SK-N-SH (cell line): ENCODE data around the gene IBTK. TPM values are rescaled to one million over a fixed set of nuclear protein-coding genes. Genes with fewer than 3 reads are reported as not detected.
A peak's percentile ranks its signal among the peaks of the same experiment; 100 is the strongest.

Experiments used
- CTCF ChIA-PET: fragments of 300-600, 350-600 bp; formaldehyde crosslinking; extraction: SDS; loops from one replicate; lab custom pipeline; 2021; lab: Yijun Ruan, JAX
- POLR2A ChIA-PET: fragments of 350-600 bp; sonication (Branson Sonifier 250); formaldehyde crosslinking; extraction: SDS; loops from one replicate; lab custom pipeline; 2020; ENCODE audit warnings: antibody characterized with exemption, inconsistent platforms; lab: Yijun Ruan, JAX
- DNase-seq: peaks from one replicate; pipeline ENCODE4 v3.0.0; 2012
- H2AFZ ChIP-seq: fragments of 200-600 bp; sonication (generic); 2 replicates; pipeline ENCODE4 v1.8.1; 2016; ENCODE audit warnings: antibody characterized with exemption, mild to moderate bottlenecking, low read depth
- H3F3A ChIP-seq: fragments of 200-600 bp; sonication (generic); replicated peaks from 2 replicates; pipeline ENCODE3; 2016; ENCODE audit warnings: antibody characterized with exemption, mild to moderate bottlenecking; ENCODE audit not compliant: insufficient read depth
- H3K27ac ChIP-seq, 2 experiments: fragments of 200-500 bp in 1 of 2; fragments of 200-600 bp in 1 of 2; sonication (Bioruptor generic) in 1 of 2; sonication (generic), shearing (Covaris generic) in 1 of 2; 2 replicates each; pipeline versions ENCODE4 v1.5.1 to v1.6.1; 2014 to 2016; ENCODE audit warnings: low read depth in 2 of 2, inconsistent platforms in 1 of 2, low read length in 1 of 2, mild to moderate bottlenecking in 1 of 2, mixed read lengths in 1 of 2
- H3K27me3 ChIP-seq: fragments of 200-600 bp; sonication (generic), shearing (Covaris generic); 2 replicates; pipeline ENCODE4 v1.6.1; 2016; ENCODE audit warnings: mixed run types; ENCODE audit not compliant: insufficient read depth
- H3K36me3 ChIP-seq, 2 experiments: fragments of 200-500 bp in 1 of 2; fragments of 200-600 bp in 1 of 2; sonication (Bioruptor generic) in 1 of 2; sonication (generic) in 1 of 2; replicated peaks in 1 of 2; 2 replicates each; pipeline versions ENCODE3 to v1.5.1; 2014 to 2016; ENCODE audit warnings: low read length in 1 of 2, mild to moderate bottlenecking in 1 of 2; ENCODE audit not compliant: insufficient read depth in 2 of 2, control insufficient read depth in 1 of 2
- H3K4me1 ChIP-seq, 2 experiments: fragments of 200-500 bp in 1 of 2; fragments of 200-600 bp in 1 of 2; sonication (Bioruptor generic) in 1 of 2; sonication (generic), shearing (Covaris generic) in 1 of 2; 2 replicates each; pipeline versions ENCODE4 v1.5.1 to v1.6.1; 2014 to 2016; ENCODE audit warnings: low read depth in 1 of 2, low read length in 1 of 2, mixed run types in 1 of 2; ENCODE audit not compliant: insufficient read depth in 2 of 2, control insufficient read depth in 1 of 2
- H3K4me2 ChIP-seq: fragments of 200-600 bp; sonication (generic), shearing (Covaris generic); 2 replicates; pipeline ENCODE4 v1.6.1; 2017; ENCODE audit warnings: mixed run types
- H3K4me3 ChIP-seq, 2 experiments: fragments of 200-500 bp in 1 of 2; fragments of 200-600 bp in 1 of 2; sonication (Bioruptor generic) in 1 of 2; sonication (generic), shearing (Covaris generic) in 1 of 2; 2 replicates each; pipeline versions ENCODE4 v1.5.1 to v1.8.1; 2014 to 2016; ENCODE audit warnings: low read depth in 2 of 2, inconsistent platforms in 1 of 2, low read length in 1 of 2, mild to moderate bottlenecking in 1 of 2, mixed read lengths in 1 of 2, moderate library complexity in 1 of 2
- H3K79me2 ChIP-seq: fragments of 200-600 bp; sonication (generic); 2 replicates; pipeline ENCODE4 v1.8.1; 2017; ENCODE audit warnings: mild to moderate bottlenecking; ENCODE audit not compliant: insufficient read depth
- H3K9ac ChIP-seq: fragments of 200-600 bp; sonication (generic); 2 replicates; pipeline ENCODE4 v1.6.1; 2017; ENCODE audit warnings: mixed run types
- H3K9me2 ChIP-seq: fragments of 200-600 bp; sonication (generic); 2 replicates; pipeline ENCODE4 v1.6.1; 2017; ENCODE audit warnings: mixed run types
- H3K9me3 ChIP-seq: fragments of 200-600 bp; sonication (generic); 2 replicates; pipeline ENCODE4 v1.6.1; 2017; ENCODE audit warnings: mixed run types, mild to moderate bottlenecking, moderate library complexity
- H4K20me1 ChIP-seq: fragments of 200-600 bp; sonication (generic); 2 replicates; pipeline ENCODE4 v1.6.1; 2017; ENCODE audit warnings: mild to moderate bottlenecking, mixed run types; ENCODE audit not compliant: insufficient read depth
- ELF1 ChIP-seq: IDR thresholded peaks from 2 replicates; pipeline ENCODE4 v1.4.0; 2012
- EP300 ChIP-seq, 2 experiments: IDR thresholded peaks; 2 replicates each; pipeline versions ENCODE4 v1.4.0 to v1.6.1; 2012; ENCODE audit warnings: borderline replicate concordance in 1 of 2, low read depth in 1 of 2, low read length in 1 of 2
- EZH2phosphoT487 ChIP-seq: fragments of 200-600 bp; sonication (generic); IDR thresholded peaks from 2 replicates; pipeline ENCODE4 v1.6.1; 2017; ENCODE audit warnings: low read depth, mixed run types, mild to moderate bottlenecking, antibody characterized with exemption, moderate library complexity, borderline replicate concordance
- FOXJ3 ChIP-seq: sonication (generic); formaldehyde crosslinking; IDR thresholded peaks from 2 replicates; pipeline ENCODE4 v1.5.1; 2020; ENCODE audit warnings: mild to moderate bottlenecking, missing genetic modification reagents
- JUND ChIP-seq: IDR thresholded peaks from 2 replicates; pipeline ENCODE4 v1.4.0; 2012
- MEF2A ChIP-seq: IDR thresholded peaks from 2 replicates; pipeline ENCODE4 v1.4.0; 2012; ENCODE audit warnings: low read depth, borderline replicate concordance
- NRF1 ChIP-seq: IDR thresholded peaks from 2 replicates; pipeline ENCODE4 v1.6.1; 2012; ENCODE audit warnings: low read depth, mild to moderate bottlenecking, low read length
- POLR2AphosphoS5 ChIP-seq: IDR thresholded peaks from 2 replicates; pipeline ENCODE4 v1.6.1; 2012; ENCODE audit warnings: low read depth, low read length
- RXRA ChIP-seq: IDR thresholded peaks from 2 replicates; pipeline ENCODE4 v1.4.0; 2012; ENCODE audit warnings: low read depth, mild to moderate bottlenecking, borderline replicate concordance
- SIN3A ChIP-seq: IDR thresholded peaks from 2 replicates; pipeline ENCODE4 v1.6.1; 2012; ENCODE audit warnings: low read depth, mild to moderate bottlenecking, low read length, moderate library complexity, borderline replicate concordance
- SMC3 ChIP-seq: IDR thresholded peaks from 2 replicates; pipeline ENCODE4 v1.6.1; 2012; ENCODE audit warnings: low read depth, low read length, improper control_type of control experiment
- TCF12 ChIP-seq: IDR thresholded peaks from 2 replicates; pipeline ENCODE4 v1.4.0; 2012
- TEAD4 ChIP-seq: IDR thresholded peaks from 2 replicates; pipeline ENCODE4 v1.4.0; 2012; ENCODE audit warnings: mild to moderate bottlenecking, borderline replicate concordance; ENCODE audit not compliant: insufficient read depth
- WGBS: methylation state at CpG from one replicate; pipeline ENCODE4 v1.1.6; 2017; ENCODE audit warnings: low lambda C conversion rate; 5-methylcytosine and 5-hydroxymethylcytosine counted together
- polyA plus RNA-seq, 3 experiments: library from polyadenylated mRNA; depleted of rRNA; stranded (reverse); fragments of >200 nt; gene quantifications; 2 replicates each; pipeline ENCODE4 v1.2.3, GENCODE V29; 2012
- TF ChIP-seq, protein P1 (sequence below): IDR thresholded peaks from 2 replicates; pipeline ENCODE4 v1.6.1; 2012; ENCODE audit warnings: mild to moderate bottlenecking, low read depth, low read length, moderate library complexity
- TF ChIP-seq, protein P2 (sequence below): IDR thresholded peaks from 2 replicates; pipeline ENCODE4 v1.4.0; 2012; ENCODE audit warnings: low read depth, borderline replicate concordance
- TF ChIP-seq, protein P3 (sequence below): IDR thresholded peaks from 2 replicates; pipeline ENCODE4 v1.4.0; 2012; ENCODE audit warnings: low read depth, borderline replicate concordance
- TF ChIP-seq, protein P4 (sequence below): fragments of 150-350 bp; IDR thresholded peaks from 2 replicates; pipeline ENCODE4 v1.6.1; 2017; ENCODE audit warnings: antibody characterized with exemption, low read length, low read depth, borderline replicate concordance
- TF ChIP-seq, protein P5 (sequence below): IDR thresholded peaks from 2 replicates; pipeline ENCODE4; 2012

Gene IBTK
- polyA plus RNA-seq, 1 of the 3 experiments (the other 2 are of a cell fraction) = 9.5 TPM

DNA sequence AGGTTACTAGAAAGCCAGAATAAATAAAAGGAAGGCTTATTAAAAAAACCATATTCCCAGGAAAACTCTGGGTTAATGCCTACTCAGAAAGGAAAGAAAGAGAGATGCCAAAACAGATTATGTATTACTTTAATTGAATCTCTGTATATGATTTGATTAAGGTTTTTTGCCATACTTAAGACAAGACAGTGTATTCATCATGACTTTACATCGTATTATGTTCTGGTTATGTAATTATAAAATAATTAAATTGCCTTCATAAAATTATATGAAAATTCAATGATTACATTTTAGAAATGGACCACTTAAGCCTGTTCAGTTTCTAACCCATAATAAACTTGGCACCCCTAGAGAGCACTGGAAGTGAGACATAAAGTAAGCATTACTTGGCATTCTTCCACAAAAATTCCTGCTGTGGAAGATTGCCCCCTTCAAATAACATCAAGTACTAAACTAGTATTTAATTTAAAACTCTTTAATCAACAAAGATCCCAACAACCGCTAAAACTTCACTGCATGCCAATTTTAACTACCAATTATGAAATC lies 20.8 kb upstream of the IBTK start (continued):
- TF ChIP-seq, protein P1, sequence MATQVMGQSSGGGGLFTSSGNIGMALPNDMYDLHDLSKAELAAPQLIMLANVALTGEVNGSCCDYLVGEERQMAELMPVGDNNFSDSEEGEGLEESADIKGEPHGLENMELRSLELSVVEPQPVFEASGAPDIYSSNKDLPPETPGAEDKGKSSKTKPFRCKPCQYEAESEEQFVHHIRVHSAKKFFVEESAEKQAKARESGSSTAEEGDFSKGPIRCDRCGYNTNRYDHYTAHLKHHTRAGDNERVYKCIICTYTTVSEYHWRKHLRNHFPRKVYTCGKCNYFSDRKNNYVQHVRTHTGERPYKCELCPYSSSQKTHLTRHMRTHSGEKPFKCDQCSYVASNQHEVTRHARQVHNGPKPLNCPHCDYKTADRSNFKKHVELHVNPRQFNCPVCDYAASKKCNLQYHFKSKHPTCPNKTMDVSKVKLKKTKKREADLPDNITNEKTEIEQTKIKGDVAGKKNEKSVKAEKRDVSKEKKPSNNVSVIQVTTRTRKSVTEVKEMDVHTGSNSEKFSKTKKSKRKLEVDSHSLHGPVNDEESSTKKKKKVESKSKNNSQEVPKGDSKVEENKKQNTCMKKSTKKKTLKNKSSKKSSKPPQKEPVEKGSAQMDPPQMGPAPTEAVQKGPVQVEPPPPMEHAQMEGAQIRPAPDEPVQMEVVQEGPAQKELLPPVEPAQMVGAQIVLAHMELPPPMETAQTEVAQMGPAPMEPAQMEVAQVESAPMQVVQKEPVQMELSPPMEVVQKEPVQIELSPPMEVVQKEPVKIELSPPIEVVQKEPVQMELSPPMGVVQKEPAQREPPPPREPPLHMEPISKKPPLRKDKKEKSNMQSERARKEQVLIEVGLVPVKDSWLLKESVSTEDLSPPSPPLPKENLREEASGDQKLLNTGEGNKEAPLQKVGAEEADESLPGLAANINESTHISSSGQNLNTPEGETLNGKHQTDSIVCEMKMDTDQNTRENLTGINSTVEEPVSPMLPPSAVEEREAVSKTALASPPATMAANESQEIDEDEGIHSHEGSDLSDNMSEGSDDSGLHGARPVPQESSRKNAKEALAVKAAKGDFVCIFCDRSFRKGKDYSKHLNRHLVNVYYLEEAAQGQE = no peak
- TF ChIP-seq TEAD4 (0 out of 2 replicates have a peak, but pooled peaks have one; percentile 34), JUND (peak; percentile 37; the same call in 1 of the 2 replicates), SMC3 (no peak), TCF12 (peak; percentile 51; the same call in 1 of the 2 replicates), EP300 (IDR thresholded peaks at IDR 0.05; ENCODE audit: borderline replicate concordance in 1 of 2, low read depth in 1 of 2, low read length in 1 of 2) (peak in 1 of 2 experiments; percentile 20; a peak in 1 of 4 replicates), EZH2phosphoT487 (no peak)
- TF ChIP-seq, protein P2, sequence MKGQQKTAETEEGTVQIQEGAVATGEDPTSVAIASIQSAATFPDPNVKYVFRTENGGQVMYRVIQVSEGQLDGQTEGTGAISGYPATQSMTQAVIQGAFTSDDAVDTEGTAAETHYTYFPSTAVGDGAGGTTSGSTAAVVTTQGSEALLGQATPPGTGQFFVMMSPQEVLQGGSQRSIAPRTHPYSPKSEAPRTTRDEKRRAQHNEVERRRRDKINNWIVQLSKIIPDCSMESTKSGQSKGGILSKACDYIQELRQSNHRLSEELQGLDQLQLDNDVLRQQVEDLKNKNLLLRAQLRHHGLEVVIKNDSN = no peak
- TF ChIP-seq, protein P3, sequence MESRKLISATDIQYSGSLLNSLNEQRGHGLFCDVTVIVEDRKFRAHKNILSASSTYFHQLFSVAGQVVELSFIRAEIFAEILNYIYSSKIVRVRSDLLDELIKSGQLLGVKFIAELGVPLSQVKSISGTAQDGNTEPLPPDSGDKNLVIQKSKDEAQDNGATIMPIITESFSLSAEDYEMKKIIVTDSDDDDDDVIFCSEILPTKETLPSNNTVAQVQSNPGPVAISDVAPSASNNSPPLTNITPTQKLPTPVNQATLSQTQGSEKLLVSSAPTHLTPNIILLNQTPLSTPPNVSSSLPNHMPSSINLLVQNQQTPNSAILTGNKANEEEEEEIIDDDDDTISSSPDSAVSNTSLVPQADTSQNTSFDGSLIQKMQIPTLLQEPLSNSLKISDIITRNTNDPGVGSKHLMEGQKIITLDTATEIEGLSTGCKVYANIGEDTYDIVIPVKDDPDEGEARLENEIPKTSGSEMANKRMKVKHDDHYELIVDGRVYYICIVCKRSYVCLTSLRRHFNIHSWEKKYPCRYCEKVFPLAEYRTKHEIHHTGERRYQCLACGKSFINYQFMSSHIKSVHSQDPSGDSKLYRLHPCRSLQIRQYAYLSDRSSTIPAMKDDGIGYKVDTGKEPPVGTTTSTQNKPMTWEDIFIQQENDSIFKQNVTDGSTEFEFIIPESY = no peak

DNA sequence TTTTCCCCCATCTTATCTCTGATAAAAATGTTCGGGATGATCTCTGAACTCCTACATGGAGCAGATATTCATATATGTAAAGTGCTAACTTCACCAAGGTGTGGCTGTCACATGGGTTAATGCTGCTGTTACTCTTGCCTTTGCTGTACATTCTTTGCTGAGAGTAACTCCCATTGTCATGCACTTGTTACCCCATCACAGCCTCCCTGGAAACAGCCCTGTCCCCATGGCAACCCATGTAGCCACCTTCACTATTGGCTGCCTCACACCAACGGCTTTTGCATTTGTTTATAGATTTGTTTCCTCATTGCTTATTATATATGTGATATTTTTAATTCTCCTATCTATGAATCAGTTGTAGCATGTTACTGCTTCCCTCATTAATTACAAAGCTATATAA lies 17.3 kb upstream of the IBTK start:
- no peaks in the 10 kb centered on the region for H3K27me3 ChIP-seq
- WGBS = 71% methylated on average over 2 of the region's 2 CpGs
- H3K4me2 ChIP-seq = no peak overlapping the region
- no peaks in the 10 kb centered on the region for H3K36me3 ChIP-seq
- H3K4me3 ChIP-seq = no peak overlapping the region
- CTCF ChIA-PET = interaction anchor here (1.2 to 1.6 kb wide), 2 partner anchors 13 to 789 kb away, joined by 4 to 5 read pairs; no protein-coding TSS in a partner anchor
- POLR2A ChIA-PET = no interaction called here
- no peak overlapping the region for H3K27ac ChIP-seq
- no peaks in the 10 kb centered on the region for H3K9me2 ChIP-seq
- H4K20me1 ChIP-seq = no peaks in the 10 kb centered on the region
- H3K79me2 ChIP-seq = no peaks in the 10 kb centered on the region
- H3K4me1 ChIP-seq = peaks cover 14 to 38% of the 10 kb centered on the region in 2 experiments
- DNase-seq = no peak
- no peak overlapping the region for H2AFZ ChIP-seq
- TF ChIP-seq, protein P4, sequence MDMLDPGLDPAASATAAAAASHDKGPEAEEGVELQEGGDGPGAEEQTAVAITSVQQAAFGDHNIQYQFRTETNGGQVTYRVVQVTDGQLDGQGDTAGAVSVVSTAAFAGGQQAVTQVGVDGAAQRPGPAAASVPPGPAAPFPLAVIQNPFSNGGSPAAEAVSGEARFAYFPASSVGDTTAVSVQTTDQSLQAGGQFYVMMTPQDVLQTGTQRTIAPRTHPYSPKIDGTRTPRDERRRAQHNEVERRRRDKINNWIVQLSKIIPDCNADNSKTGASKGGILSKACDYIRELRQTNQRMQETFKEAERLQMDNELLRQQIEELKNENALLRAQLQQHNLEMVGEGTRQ = no peak
- TF ChIP-seq, protein P5, sequence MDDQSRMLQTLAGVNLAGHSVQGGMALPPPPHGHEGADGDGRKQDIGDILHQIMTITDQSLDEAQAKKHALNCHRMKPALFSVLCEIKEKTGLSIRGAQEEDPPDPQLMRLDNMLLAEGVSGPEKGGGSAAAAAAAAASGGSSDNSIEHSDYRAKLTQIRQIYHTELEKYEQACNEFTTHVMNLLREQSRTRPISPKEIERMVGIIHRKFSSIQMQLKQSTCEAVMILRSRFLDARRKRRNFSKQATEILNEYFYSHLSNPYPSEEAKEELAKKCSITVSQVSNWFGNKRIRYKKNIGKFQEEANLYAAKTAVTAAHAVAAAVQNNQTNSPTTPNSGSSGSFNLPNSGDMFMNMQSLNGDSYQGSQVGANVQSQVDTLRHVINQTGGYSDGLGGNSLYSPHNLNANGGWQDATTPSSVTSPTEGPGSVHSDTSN = no peak
- TF ChIP-seq SIN3A (no peak), JUND (no peak), NRF1 (no peak), MEF2A (no peak), EZH2phosphoT487 (no peak), RXRA (no peak), POLR2AphosphoS5 (no peak), ELF1 (no peak), FOXJ3 (no peak)
- H3F3A ChIP-seq = peaks cover 37% of the 10 kb centered on the region
- no peak overlapping the region for H3K9ac ChIP-seq
- no peaks in the 10 kb centered on the region for H3K9me3 ChIP-seq
